ENCODE results near the gene AGBL1.
"Not testable (repeated sequence)": the region's sequence is repeated elsewhere in the genome, so short reads cannot be mapped to it uniquely, and the experiment has no call there.

Gene AGBL1

DNA sequence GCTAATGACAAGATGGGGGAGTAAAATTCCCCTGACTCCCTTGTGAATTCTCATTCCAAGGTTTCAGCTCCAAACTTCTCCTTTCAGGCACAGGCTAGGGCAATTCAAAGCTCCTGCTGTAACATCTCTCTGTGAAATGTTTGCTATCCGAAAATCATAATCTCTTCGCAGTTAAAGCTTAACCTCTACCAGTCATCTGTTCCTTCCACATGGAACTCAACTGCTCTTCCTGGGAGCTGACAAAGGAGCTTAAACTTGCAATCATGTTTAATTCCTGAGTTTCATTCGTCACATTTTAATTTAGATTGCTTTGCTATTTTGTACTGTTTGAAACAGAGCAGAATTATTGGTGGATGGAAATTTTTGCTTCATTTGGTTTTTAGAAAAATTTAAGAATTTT is 328.6 kb downstream of the AGBL1 start:
- no peak for FAIRE-seq

DNA sequence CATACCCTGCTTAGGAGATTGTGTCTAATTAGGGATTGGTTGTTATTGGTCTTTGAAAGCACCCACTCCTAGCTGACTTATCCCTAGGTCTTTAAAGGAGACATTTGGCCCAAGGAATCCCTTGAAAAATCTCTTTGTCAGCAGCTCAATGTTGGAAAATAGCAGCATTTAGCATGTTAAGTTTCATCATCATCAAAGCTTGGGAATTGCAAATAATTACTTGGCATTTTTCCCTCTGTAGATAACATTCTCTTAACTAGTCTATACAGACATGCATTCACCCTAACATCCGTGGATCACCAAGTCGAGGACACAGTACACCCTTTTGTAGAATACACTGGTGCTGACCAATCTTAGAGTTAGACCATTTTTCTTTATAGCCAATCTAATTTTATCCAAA is 332.2 kb downstream of the AGBL1 start:
- FAIRE-seq: no peak

DNA sequence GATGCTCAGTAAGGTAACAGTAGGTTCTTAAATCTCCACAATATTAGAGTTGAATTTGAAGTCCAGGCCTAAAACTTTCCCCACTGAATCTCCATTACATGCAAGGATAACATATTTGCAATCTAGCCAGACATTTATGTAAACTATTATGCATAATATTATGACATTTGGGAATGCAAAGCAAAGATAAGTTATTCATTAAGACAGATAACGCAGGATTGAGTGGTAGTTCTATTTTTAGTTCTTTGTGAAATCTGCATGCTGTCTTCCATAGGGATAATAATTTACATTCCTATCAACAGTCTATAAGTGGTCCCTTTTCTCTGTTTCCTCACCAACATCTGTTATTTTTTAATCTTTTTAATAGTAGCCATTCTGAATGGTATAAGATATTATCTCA is 333.5 kb downstream of the AGBL1 start:
- no peak for FAIRE-seq

DNA sequence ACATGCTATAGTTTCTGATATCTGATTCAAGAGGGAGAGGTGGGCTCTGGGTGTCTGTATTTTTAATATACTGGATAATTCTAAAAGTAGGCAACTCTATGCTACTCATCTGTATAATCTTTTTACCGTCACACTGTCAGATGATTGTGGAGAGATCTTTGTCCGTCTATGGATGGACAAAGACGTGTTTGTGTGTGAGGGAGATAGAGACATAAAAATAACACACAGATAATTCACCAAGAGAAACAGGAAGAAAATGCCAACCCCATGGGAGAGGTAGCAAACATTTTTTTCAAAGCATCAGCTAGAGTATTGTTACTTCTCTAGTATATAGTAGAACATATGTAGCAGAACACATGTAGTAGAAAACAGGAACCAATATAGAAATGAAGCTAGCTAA is 346.1 kb downstream of the AGBL1 start:
- FAIRE-seq: no peak

DNA sequence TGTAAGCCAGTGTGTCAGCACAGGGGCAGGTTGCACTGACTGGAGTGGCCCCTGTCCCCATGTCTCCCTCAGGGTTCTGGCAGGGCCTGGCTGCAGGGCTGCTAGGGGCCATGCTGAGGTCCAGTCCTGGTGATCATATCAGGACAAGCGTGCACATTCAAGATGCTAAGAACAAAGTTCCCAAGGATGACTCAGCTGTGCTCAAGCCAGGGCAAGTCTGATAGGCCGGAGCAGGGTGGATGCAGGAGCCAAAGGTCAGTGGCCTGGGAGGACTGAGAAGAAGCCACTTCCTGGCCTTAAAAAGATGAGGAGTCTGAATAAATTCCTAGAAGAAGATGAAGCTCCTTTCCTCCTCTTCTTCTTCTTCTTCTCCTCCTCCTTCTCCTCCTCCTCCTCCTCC is 353.2 kb downstream of the AGBL1 start:
- FAIRE-seq: no peak

DNA sequence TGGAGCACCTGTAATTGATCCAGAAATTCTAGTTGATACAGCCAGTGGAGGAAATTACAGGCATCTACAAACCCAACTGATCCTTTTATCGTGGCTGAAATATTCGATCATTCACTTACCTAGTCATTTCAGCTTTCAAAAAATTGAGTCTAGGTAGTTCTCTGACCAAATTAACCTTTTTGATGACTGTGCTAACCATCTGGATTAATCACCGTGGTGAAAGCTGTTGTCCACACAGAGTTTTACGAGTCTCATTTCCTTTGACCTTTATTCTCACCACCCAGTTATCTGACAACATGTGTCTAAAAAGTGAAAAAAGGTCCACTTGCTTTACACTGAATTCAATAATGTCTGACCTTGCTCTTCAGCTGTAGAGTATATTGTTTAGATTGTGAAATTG is 354.3 kb downstream of the AGBL1 start:
- no peak for FAIRE-seq

DNA sequence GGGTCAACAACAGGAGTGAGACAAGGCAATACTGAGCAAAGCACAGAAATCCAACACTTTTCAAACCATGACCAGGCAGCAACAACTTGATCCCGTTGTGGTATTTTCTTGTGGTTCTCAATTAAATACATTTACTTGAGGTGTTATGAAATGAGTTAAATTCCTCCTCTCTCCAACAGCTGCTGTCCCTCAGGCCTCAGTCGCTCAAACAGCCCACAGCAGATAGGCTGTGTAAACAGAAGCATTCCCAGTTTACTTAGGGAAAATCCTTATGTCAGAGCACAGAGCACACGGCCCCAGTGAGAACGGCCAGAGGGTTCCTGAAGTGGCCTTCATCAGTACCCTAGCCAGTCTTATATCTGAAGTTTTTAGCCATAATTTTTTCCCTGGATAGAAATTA is 359.9 kb downstream of the AGBL1 start:
- FAIRE-seq: no peak

DNA sequence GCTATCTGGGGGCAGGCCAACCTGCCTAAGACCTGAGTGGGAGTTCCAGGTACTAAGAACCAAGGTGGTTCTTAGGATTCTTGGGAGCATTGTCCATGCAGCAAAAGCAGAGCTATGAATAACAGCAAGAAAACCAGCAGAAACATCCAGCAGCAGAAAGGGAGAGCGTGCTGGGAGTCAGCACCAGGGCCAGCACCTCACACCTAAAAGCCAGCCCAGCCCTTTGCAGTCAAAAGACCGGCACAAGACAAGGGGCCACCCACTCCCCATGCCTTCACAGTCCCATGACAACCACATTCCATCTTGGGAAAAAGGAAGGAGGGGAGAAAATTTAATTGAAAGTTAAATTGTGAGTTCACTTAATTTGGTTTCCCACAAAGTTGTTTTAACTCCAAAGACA is 364.9 kb downstream of the AGBL1 start:
- FAIRE-seq: no peak

DNA sequence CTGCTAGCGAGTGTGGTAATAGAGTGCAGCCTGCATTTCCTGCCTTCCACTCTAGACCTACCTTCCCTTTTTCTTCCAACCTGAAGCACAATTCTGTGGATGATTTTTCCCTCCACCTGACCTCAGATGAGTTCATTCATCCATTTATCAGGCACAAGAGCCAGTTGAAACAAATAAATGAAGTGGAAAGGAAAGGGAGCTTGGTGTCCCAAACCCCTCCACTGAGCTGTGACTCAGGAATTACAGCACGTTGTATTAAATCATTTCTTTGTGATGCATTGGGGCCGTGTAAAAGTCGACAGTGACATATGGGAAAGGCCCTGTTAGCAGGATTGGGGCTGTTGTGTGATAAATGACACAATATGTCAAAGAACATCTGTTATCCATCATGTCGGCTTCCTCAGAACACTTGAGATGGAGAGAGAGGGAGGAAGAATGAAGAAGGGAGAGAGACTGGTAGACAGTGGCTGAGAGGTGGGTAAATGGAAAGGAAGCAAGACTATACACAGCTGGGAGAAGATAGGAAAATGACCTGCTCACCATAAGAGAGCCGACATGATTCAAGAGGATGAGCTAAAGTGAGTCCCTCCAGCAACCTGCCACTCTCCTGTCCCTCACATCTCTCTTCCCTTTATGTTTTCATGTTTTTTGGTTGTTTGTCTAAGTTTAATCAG is 366.0 kb downstream of the AGBL1 start:
- FAIRE-seq: no peak

DNA sequence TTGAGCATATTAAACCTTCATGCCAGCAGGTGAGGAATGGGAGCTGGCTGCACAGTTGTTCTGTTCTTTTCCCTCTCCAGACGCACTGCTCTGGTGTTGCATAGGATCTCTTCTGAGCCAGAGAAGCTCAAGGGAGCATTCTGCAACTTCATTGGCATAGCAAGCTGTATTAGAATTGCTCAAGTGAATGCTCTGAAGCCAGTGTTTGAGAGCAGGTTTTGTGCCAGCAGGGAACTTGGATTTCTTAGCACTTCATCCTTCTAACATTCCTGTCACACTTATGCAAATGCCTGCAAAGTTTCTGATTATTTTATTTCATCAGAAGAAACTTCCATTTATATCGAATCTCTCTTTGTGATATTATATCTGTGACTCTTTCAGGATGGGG is 366.6 kb downstream of the AGBL1 start:
- no peak for FAIRE-seq

DNA sequence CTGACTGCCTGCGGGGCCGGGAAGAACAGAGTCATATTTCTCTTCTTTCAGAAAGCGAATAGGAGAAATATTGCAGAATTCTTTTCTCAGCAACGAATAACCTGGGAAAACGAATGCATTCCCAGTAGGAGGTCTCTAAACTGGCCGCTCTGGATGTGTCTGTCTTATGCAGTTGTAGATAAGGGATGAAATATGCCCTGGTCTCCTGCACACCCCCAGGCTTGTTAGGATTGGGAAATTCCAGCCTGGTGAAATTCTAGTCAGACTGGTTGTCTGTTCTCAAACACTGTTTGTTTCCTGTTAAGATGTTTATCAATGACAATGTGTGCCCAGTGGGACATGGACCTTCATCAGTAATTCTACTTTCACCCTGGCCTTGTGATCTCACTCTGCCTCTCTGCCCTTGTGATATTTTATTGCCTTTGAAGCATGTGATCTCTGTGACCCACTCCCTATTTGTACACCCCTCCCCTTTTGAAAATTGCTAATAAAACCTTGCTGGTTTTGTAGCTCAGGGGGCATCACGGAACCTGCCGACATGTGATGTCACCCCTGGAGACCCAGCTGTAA is 385.9 kb downstream of the AGBL1 start:
- not testable (repeated sequence) for FAIRE-seq

DNA sequence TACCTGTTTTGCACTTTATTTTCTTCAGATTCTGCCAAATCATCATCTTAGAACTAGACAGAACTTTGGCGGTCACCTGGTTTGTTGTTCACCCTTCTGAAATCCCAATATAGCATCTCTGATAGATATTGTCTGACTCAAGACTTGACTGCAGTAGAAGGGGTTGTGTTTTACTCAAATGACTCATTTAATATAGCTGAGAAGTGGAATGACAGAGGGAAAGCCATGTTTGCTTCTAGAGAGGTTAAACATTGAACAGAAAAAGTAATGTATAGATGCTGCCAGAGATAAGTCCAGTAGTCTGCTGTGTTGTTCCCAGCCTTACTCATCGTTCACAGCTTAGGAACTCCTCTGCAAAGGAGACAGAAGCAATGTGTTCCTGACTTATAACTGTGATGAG is 402.0 kb downstream of the AGBL1 start:
- FAIRE-seq: no peak

DNA sequence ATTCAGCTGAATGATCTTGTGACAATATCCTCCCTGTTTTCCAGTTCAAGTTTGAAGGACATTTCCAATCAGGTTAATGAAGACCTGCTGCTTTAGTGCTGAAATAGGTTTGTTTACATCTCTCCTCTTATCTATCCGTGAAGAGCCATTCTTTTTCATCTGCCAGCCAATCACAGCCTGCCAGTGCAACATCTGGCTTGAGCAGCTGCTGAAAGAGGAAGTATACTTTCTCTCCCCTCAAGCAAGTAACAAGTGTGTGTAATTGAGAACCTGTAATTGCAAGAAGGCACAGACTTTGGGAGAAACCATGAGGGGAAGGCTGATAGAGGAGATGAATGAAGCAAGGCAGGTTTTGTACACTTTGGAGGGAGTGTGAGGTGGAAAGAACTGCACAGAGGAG is 404.3 kb downstream of the AGBL1 start:
- FAIRE-seq: no peak

DNA sequence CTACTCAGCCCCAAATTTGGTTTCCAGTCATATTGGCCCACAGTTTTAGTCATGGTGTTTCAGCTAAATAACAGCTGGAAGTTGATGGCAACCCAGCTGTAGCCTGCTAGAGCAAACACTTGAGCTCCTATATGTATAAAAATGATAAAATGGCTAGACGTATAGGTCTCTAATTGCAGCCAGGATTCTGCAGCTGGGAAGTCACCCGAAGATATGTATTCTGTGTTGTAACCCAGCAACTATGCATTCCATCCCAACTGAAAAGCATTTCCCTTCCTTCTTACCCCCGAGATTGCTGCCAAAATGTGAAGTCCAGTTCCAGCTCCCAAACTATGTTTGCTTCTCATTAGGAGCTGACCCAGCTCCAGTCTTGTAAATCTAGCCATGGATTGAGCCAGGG is 408.4 kb downstream of the AGBL1 start:
- no peak for FAIRE-seq

DNA sequence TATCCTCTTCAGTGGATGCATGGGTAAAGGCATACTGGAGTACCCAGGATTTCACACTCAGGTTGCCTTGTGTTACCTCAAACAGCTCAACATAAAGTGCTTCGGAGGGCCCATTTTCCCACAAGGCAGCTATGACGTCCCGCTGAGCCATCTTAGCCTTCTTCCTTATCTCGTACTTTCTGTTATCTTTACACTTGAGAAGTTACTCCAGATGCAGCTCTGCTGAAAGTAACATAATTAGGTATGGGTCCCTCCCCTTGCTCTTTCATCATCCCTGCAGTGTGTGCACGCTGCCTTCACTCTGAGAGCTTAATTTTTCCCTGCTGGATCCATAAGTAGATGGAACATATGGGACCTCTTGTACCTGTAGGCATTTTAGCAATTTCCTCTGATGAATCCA is 410.3 kb downstream of the AGBL1 start:
- no peak for FAIRE-seq

DNA sequence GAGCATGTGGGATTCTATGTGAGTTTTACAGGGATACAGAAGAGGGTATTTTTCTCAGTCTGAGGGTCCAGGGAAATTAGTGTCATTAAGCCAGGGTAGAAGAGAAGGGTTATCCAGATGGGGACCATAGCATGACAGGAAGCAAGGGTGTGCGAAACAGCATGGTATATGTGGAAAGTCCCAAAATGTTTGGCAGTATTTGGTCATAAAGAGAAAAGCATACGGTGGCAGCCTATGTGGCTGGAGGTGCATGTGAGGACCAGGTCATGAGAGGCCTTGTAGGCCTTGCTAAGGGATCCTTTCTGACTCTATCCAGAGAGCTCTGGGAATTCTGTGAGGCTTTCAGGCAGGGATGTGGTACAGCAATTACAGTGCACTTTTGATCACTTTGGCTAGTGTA is 411.4 kb downstream of the AGBL1 start:
- FAIRE-seq: no peak

DNA sequence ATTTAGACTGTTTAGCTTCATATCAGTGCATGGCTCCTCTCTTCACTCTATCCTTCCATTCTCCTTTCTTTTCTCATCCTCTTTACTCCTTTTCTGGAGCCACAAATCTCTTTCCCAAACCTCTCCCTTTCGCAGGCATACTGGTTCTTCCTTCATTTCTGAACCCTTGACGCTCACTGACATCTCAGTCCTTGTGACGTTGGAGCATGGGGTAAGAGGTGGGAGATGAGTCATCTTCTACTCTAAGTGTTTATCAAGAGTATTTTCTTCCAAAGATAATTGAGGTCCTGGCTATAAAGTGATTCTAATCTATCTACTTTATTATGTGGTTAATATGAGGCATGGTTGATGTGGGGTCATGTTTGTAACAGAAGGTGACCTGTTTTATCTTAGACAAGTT is 414.2 kb downstream of the AGBL1 start:
- no peak for FAIRE-seq

DNA sequence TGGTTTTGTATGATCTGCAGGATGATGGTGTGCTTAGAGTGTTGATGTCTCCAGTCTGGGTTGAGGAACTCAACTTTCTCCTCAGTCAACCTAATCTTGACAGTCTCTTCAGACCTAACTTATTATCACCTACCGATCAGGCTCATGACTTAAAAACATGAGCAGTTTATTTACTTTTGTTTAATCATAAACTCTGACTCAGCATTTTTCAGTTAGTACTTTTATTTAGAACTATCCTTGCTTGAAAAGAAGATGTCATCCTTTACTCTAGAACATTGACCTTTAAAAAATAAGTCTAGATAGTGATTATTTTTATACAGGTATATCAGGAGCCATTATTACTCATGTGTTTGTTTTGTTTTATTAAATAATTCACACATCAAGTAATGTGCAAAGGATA is 414.8 kb downstream of the AGBL1 start:
- no peak for FAIRE-seq

DNA sequence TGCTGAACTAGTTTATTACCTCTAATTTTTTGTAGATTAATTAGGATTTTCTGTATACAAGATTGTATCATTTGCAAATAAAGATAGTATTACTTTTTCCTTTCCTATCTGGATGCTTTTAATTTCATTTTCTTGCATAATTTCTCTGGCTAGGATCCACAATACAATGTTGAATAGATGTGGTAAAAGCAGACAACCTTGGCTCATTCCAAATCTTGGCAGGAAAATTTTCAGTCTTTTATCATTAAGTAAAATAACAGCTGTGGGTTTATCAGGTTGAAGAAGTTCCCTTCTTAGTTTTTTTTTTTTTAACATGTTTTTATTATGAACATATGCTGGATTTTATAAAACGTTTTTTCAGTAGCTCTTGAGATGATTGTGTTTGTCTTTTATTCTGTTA is 422.6 kb downstream of the AGBL1 start:
- FAIRE-seq: no peak

DNA sequence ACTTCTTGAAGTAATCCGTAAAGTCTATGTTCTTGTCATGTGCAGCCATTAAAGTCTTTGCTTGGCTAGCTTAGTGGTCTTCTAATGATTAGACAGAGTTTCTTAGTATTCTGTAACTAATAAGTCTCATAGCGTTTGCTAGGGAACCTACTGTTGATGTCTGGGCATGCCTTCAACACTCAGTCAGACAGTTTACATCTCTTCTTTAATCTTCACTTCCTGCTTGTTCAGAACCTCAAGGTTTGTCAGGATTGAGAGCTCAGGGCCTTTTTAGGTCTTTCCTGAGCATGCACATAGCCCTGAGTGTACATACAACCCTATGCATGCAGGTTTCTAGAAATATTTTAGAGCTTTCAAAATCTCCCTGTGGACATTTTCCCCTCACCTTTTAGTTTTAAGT is 426.3 kb downstream of the AGBL1 start:
- no peak for FAIRE-seq

DNA sequence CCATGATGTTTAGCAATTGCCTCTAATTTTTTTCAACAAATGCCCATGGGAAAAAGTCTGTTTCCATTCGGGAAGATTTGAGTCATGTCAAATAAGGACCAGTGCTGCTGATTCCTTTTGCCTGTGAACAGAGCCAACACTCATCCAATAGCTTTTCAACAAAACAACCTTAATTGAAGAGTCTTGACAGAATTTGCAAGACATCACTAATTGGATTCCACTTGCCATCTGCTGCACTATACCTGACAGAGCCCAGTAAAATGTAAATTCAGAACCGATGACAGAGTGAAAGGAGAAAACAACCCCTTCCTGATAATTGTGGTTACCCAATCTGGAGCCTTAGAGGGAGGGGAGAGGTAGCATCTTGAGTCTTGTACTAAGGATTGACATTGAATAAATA is 426.7 kb downstream of the AGBL1 start:
- no peak for FAIRE-seq

DNA sequence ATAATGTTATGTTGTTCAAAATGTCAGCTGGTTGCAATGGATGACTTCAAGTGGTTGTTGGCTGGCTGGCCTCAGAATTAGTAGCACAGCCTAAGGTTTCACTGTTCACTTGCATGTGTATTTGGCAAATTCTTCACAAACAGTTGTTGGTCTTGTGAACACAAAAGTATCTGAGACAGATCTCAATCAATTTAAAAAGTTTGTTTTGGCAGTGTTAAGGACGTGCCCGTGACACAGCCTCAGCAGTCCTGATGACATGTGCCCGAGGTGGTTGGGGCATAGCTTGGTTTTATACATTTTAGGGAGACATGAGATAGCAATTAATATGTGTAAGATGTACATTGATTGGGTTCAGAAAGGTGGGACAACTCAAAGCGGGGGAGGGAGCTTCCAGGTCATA is 436.0 kb downstream of the AGBL1 start:
- no peak for FAIRE-seq

DNA sequence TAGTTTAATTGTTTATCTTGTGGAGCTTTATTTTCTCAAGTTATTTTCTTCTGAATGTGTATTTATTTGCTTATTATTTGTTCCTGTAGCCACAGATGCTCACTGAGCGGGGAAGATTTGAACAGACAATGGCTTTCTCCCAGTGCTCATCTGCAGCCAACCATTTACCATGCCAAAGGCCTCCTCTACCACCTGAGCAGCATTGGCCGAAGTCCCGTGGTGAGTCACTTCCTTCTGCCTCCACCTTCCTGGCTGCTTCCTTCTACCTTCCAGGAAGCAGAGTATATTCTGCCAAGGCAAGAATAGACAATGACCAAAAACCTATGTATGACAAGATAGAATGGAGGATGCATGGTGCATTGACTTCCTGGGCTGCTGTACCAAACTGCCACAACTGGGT is 443.1 kb downstream of the AGBL1 start:
- FAIRE-seq: no peak

DNA sequence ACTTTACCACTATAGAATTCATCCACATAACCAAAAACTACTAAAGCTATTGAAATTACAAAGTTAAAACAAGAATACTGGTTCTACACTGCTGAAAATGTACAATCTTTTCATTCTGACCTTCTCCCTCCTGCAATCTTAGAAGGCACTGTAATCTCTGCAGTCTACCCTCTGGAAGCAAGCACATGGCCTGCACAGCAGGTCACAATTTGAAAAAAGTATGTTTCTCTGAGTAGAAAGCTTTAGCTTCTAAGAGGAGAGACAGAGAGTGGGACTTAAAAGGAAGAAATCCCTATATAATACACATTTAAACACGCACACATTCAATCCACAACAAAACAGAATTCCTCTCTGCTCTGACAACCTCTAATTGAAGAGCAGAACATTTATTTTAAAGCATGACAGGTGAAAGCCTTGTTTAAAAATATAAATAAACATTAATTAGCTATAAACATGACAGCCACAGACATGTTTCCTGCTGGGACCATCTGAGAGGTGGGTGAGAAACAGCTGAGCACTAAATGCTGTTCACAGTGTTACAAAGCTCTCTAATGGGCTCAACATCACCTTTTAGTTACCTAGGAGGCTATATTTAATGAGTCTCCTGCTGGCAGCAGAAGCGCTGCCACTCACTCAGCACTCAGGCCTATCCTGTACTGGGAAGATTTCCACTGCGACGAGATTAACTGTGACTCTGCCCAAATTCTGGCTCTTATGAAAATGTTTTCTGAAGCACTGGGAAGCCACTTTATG is 447.4 kb downstream of the AGBL1 start:
- no peak for FAIRE-seq

DNA sequence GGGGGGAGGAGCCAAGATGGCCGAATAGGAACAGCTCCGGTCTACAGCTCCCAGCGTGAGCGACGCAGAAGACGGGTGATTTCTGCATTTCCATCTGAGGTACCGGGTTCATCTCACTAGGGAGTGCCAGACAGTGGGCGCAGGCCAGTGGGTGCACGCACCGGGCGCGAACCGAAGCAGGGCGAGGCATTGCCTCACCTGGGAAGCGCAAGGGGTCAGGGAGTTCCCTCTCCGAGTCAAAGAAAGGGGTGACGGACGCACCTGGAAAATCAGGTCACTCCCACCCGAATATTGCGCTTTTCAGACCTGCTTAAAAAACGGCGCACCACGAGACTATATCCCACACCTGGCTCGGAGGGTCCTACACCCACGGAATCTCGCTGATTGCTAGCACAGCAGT is 448.4 kb downstream of the AGBL1 start:
- FAIRE-seq: not testable (repeated sequence)

Data from A204.1 (cell line).